HepG2 (cell line): ENCODE data around the gene LONP1. TPM values are rescaled to one million over a fixed set of nuclear protein-coding genes. Genes with fewer than 3 reads are reported as not detected.

Source experiments
- ATAC-seq: fragments of 200-7000 bp; cut with Tn5 transposase; 3 replicates; pipeline ENCODE4 v1.9.1; 2020; ENCODE audit warnings: mild to moderate bottlenecking, moderate library complexity
- BruUV-seq: library from RNA; stranded (reverse); fragments of 400-500 nt; replicated peaks from 2 replicates; lab custom pipeline; 2021; lab: Mats Ljungman, UMichigan
- CTCF ChIA-PET: fragments of 300-600 bp; formaldehyde crosslinking; extraction: SDS; loops from one replicate; lab custom pipeline; 2021; ENCODE audit warnings: low total read pairs, inconsistent platforms, low intra/inter-chr PET ratio; lab: Yijun Ruan, JAX
- POLR2A ChIA-PET: fragments of 350-600 bp; sonication (Branson Sonifier 250); formaldehyde crosslinking; loops from one replicate; lab custom pipeline; 2020; ENCODE audit warnings: antibody characterized with exemption, inconsistent platforms; lab: Yijun Ruan, JAX
- DNase-seq: peaks from one replicate; pipeline ENCODE4 v3.0.0-alpha.2; 2015; ENCODE audit warnings: low spot score
- FAIRE-seq: peaks from 3 replicates; lab custom pipeline; 2011; peaks lifted over from hg19 to GRCh38; lab: Jason Lieb, UNC
- H2AFZ ChIP-seq: one replicate; pipeline ENCODE4 v1.6.1; 2011; ENCODE audit warnings: low read length, inconsistent platforms
- H3K27ac ChIP-seq: fragments of 300-600 bp; 3 replicates; pipeline ENCODE4 v1.8.0; 2011; ENCODE audit warnings: mixed run types, mild to moderate bottlenecking, mixed read lengths, low read length, inconsistent platforms; ENCODE audit not compliant: insufficient read depth; ENCODE audit errors: extremely low read length
- H3K27me3 ChIP-seq, 2 experiments: fragments of 200-600 bp in 1 of 2; 2 replicates in 1 of 2; 3 replicates in 1 of 2; pipeline versions ENCODE4 v1.6.0 to v1.8.0; 2011; ENCODE audit warnings: low read length in 2 of 2, mild to moderate bottlenecking in 2 of 2, moderate library complexity in 2 of 2, inconsistent platforms in 1 of 2; ENCODE audit not compliant: insufficient read depth in 2 of 2, control insufficient read depth in 1 of 2
- H3K36me3 ChIP-seq, 2 experiments: fragments of 200-600 bp in 1 of 2; replicated peaks in 1 of 2; 2 replicates in 1 of 2; 3 replicates in 1 of 2; pipeline versions ENCODE4 v1.5.1 to v1.8.0; 2011; ENCODE audit warnings: low read length in 2 of 2, inconsistent platforms in 1 of 2; ENCODE audit not compliant: insufficient read depth in 2 of 2, control insufficient read depth in 1 of 2
- H3K4me1 ChIP-seq: 2 replicates; pipeline ENCODE4 v1.5.1; 2012; ENCODE audit warnings: low read length, inconsistent platforms; ENCODE audit not compliant: insufficient read depth
- H3K4me2 ChIP-seq: 2 replicates; pipeline ENCODE4 v1.6.0; 2011; ENCODE audit warnings: low read depth, low read length, inconsistent platforms
- H3K4me3 ChIP-seq, 3 experiments: fragments of 200-600 bp in 1 of 3; sonication (generic), shearing (Covaris generic) in 1 of 3; replicated peaks in 1 of 3; 2 replicates each; pipeline ENCODE4 v1.5.1; 2011 to 2016; ENCODE audit warnings: low read length in 3 of 3, inconsistent platforms in 2 of 3, low read depth in 2 of 3, mild to moderate bottlenecking in 2 of 3, control low read depth in 1 of 3, mixed read lengths in 1 of 3; ENCODE audit not compliant: insufficient read depth in 1 of 3
- H3K79me2 ChIP-seq: one replicate; pipeline ENCODE4 v1.6.1; 2011; ENCODE audit warnings: low read length, inconsistent platforms; ENCODE audit not compliant: insufficient read depth
- H3K9ac ChIP-seq: 2 replicates; pipeline ENCODE4 v1.6.0; 2011; ENCODE audit warnings: mild to moderate bottlenecking, low read depth, low read length, inconsistent platforms; ENCODE audit not compliant: insufficient read depth
- H3K9me3 ChIP-seq: 2 replicates; pipeline ENCODE4 v1.5.1; 2012; ENCODE audit warnings: mild to moderate bottlenecking, low read length
- H4K20me1 ChIP-seq: 2 replicates; pipeline ENCODE4 v1.6.0; 2011; ENCODE audit warnings: inconsistent platforms, mild to moderate bottlenecking, low read length, moderate library complexity; ENCODE audit not compliant: insufficient read depth
- AGO2 ChIP-seq: fragments of 200-400 bp; formaldehyde crosslinking; optimal IDR thresholded peaks from 2 replicates; pipeline ENCODE3; 2017; ENCODE audit warnings: mild to moderate bottlenecking, low read depth, low read length, moderate library complexity
- AKAP8 ChIP-seq: sonication (generic); formaldehyde crosslinking; IDR thresholded peaks from 2 replicates; pipeline ENCODE4 v1.5.1; 2020; ENCODE audit warnings: mild to moderate bottlenecking, missing genetic modification reagents
- ATF1 ChIP-seq: IDR thresholded peaks from 2 replicates; pipeline ENCODE4 v1.6.1; 2016; ENCODE audit warnings: mild to moderate bottlenecking, control low read depth
- HMGXB4 ChIP-seq, 2 experiments: sonication (generic) in 1 of 2; formaldehyde crosslinking in 1 of 2; IDR thresholded peaks; 2 replicates each; pipeline versions ENCODE4 v1.4.0 to v1.6.1; 2018 to 2020; ENCODE audit warnings: missing genetic modification reagents in 2 of 2, borderline replicate concordance in 1 of 2, low read depth in 1 of 2, mild to moderate bottlenecking in 1 of 2, missing biosample characterization in 1 of 2
- HNF4A ChIP-seq: sonication (generic); formaldehyde crosslinking; IDR thresholded peaks from 2 replicates; pipeline ENCODE4 v1.4.0; 2020; ENCODE audit warnings: missing genetic modification reagents
- NCOR1 ChIP-seq: fragments of 200-600 bp; sonication (generic); IDR thresholded peaks from 2 replicates; pipeline ENCODE4 v1.7.0; 2017; ENCODE audit warnings: antibody characterized with exemption, low read length, borderline replicate concordance
- POLR2A ChIP-seq, 2 experiments: IDR thresholded peaks; 2 replicates each; pipeline ENCODE4 v1.6.1; 2011; ENCODE audit warnings: low read depth in 2 of 2, low read length in 2 of 2, mild to moderate bottlenecking in 1 of 2, moderate library complexity in 1 of 2; ENCODE audit not compliant: insufficient read depth in 1 of 2
- POLR2AphosphoS2 ChIP-seq: IDR thresholded peaks from 2 replicates; pipeline ENCODE4 v1.6.1; 2011; ENCODE audit warnings: low read depth, low read length, improper control_type of control experiment
- POLR2AphosphoS5 ChIP-seq: IDR thresholded peaks from 2 replicates; pipeline ENCODE4 v1.6.1; 2012; ENCODE audit warnings: low read depth, low read length
- RBFOX2 ChIP-seq: fragments of 200-400 bp; formaldehyde crosslinking; IDR thresholded peaks from 2 replicates; pipeline ENCODE4 v1.6.1; 2017; ENCODE audit warnings: low read depth, mild to moderate bottlenecking, low read length
- ZC3H13 ChIP-seq: sonication (generic); formaldehyde crosslinking; IDR thresholded peaks from 2 replicates; pipeline ENCODE4 v1.8.1; 2023; ENCODE audit warnings: mild to moderate bottlenecking, missing genetic modification reagents, moderate library complexity
- WGBS: methylation state at CpG from one replicate; pipeline ENCODE4 v1.1.6; 2017; ENCODE audit warnings: low lambda C conversion rate; 5-methylcytosine and 5-hydroxymethylcytosine counted together
- in situ Hi-C: cut with HindIII; loops from 2 replicates; pipeline ENCODE4 v1.10.0; 2017; ENCODE audit warnings: low pct_unique_long_range_greater_than_20kb; ENCODE audit not compliant: extremely low pct_ligation_motif_present
- intact Hi-C: fragments of 100-400 bp; cut with micrococcal nuclease; formaldehyde crosslinking; loops from one replicate; pipeline ENCODE4 v1.10.0; 2022; ENCODE audit not compliant: unreplicated experiment
- polyA plus RNA-seq, 8 experiments: library from polyadenylated mRNA; depleted of rRNA in 3 of 8; stranded (reverse) in 7 of 8; unstranded in 1 of 8; fragments of >200 nt; fragmentation: Illumina TruSeq in 4 of 8; extraction: Trizol in 4 of 8; gene quantifications; 2 replicates each; pipeline versions ENCODE4 v1.2.1 to v1.2.3, GENCODE V29; 2011 to 2016; ENCODE audit warnings: low read depth in 4 of 8, missing spikeins in 1 of 8, mixed read lengths in 1 of 8; ENCODE audit not compliant: insufficient read depth in 1 of 8
- total RNA-seq, 5 experiments: library from RNA; depleted of rRNA; stranded (reverse); fragments of >200 nt; fragmentation: Illumina TruSeq; extraction: Trizol; gene quantifications; 2 replicates each; pipeline ENCODE4 v1.2.3, GENCODE V29; 2016; ENCODE audit warnings: low read depth in 1 of 5

Gene LONP1
- total and polyA plus RNA-seq, 2 of the 13 experiments (the other 11 are each of a cell fraction or from before 2014, with no cell fraction given) = 59.5 to 76.8 TPM

GRCh38 chr19:5705552-5705951 lies 14.4 kb downstream of the LONP1 start:
- no peaks in the 10 kb centered on the region for H3K4me1 ChIP-seq
- intact Hi-C loops (no loop called here), in situ Hi-C loops (no loop called here)
- no peak overlapping the region for H3K9ac ChIP-seq
- H3K9me3 ChIP-seq = no peaks in the 10 kb centered on the region
- DNase-seq (no peak), FAIRE-seq (no peak), ATAC-seq (no peak)
- H3K4me3 ChIP-seq = no peak overlapping the region
- no peaks in the 10 kb centered on the region for H3K27me3 ChIP-seq
- H2AFZ ChIP-seq = no peak overlapping the region
- ChIA-PET POLR2A (interaction anchor here (0.5 to 0.9 kb wide), 2 partner anchors 14 to 1924 kb away, joined by 3 to 5 read pairs; partner anchors contain the start of genes PET100 and XAB2), CTCF (no interaction called here)
- no peak for TF ChIP-seq NCOR1
- peak; percentile 72 for TF ChIP-seq AGO2
- 0 out of 2 replicates have a peak, but pooled peaks have one; percentile 17 for TF ChIP-seq POLR2AphosphoS5
- TF ChIP-seq ATF1 (CRISPR knock-in tag) = no peak
- 0 out of 2 replicates have a peak, but pooled peaks have one; percentile 33 for TF ChIP-seq RBFOX2
- 0 out of 4 replicates have a peak, but pooled peaks of 1 of the 2 experiments have one; percentile 13 for TF ChIP-seq POLR2A (IDR thresholded peaks at IDR 0.05; ENCODE audit: insufficient read depth in 1 of 2, low read depth in 2 of 2, low read length in 2 of 2)
- H3K27ac ChIP-seq = no peak overlapping the region
- no peak overlapping the region for H3K4me2 ChIP-seq
- BruUV-seq = no TSS peak
- peaks cover 33 to 66% of the 10 kb centered on the region in 2 experiments for H3K36me3 ChIP-seq
- peaks cover 2% of the 10 kb centered on the region; the same call in 1 of the 2 replicates for H4K20me1 ChIP-seq
- WGBS = 92% methylated on average over 11 of the region's 16 CpGs
- H3K79me2 ChIP-seq = no peaks in the 10 kb centered on the region

GRCh38 chr19:5703819-5704818 lies 15.8 kb downstream of the LONP1 start:
- no peaks in the 10 kb centered on the region for H3K9me3 ChIP-seq
- no peak for DNase-seq
- no peak overlapping the region for H3K27ac ChIP-seq
- no peak overlapping the region for H3K4me3 ChIP-seq
- H3K79me2 ChIP-seq = no peaks in the 10 kb centered on the region
- ATAC-seq = no peak
- H3K36me3 ChIP-seq = peaks cover 35 to 64% of the 10 kb centered on the region in 2 experiments
- H3K4me1 ChIP-seq = no peaks in the 10 kb centered on the region
- BruUV-seq = no TSS peak
- no peak overlapping the region for H3K4me2 ChIP-seq
- ChIA-PET CTCF (no interaction called here), POLR2A (interaction anchor here (0.8 kb wide), 1 partner anchor 14 kb away, joined by 3 read pairs; the partner anchor contains the start of gene RPL36)
- TF ChIP-seq HNF4A (no peak), POLR2AphosphoS2 (peak; percentile 76; the same call in 1 of the 2 replicates), AKAP8 (CRISPR knock-in tag) (0 out of 2 replicates have a peak, but pooled peaks have one; percentile 49), HMGXB4 (CRISPR knock-in tag; IDR thresholded peaks at IDR 0.05; ENCODE audit: borderline replicate concordance in 1 of 2, low read depth in 1 of 2) (no peak), ZC3H13 (CRISPR knock-in tag) (no peak), RBFOX2 (peak; percentile 45; the same call in 1 of the 2 replicates), AGO2 (peak; percentile 71)
- no peaks in the 10 kb centered on the region for H3K27me3 ChIP-seq
- in situ Hi-C loops = no loop called here
- FAIRE-seq = no peak
- intact Hi-C loops = no loop called here
- no peak overlapping the region for H2AFZ ChIP-seq
- 97% methylated on average over 22 of the region's 40 CpGs for WGBS
- peaks cover 3% of the 10 kb centered on the region; the same call in 1 of the 2 replicates for H4K20me1 ChIP-seq
- H3K9ac ChIP-seq = no peak overlapping the region
